Measurements from ENCODE around the gene BIRC7.
A peak's percentile ranks its signal among the peaks of the same experiment; 100 is the strongest.

The BIRC7 gene

GRCh38 chr20:63264519-63264918, 28.8 kb downstream of the BIRC7 start:
- H3K36me3 ChIP-seq (ENCODE audit: control insufficient read depth, insufficient read depth, low read length), result no peaks in the 10 kb centered on the region
- no peaks in the 10 kb centered on the region for H3K79me1 ChIP-seq (ENCODE audit: low read length)
- H3K18ac ChIP-seq (ENCODE audit: low read length), result no peak overlapping the region
- H4K8ac ChIP-seq (ENCODE audit: low read depth, low read length), result no peak overlapping the region
- H3K4me1 ChIP-seq (ENCODE audit: control insufficient read depth, low read depth, low read length), result no peaks in the 10 kb centered on the region
- no peak overlapping the region for H2BK120ac ChIP-seq (ENCODE audit: low read depth, low read length)
- H3K79me2 ChIP-seq (ENCODE audit: control insufficient read depth, insufficient read depth, low read length), result no peaks in the 10 kb centered on the region
- H3K4ac ChIP-seq (ENCODE audit: low read depth, low read length), result no peak overlapping the region
- no peak overlapping the region for H2AK5ac ChIP-seq (ENCODE audit: low read length)
- H3K4me3 ChIP-seq (ENCODE audit: low read length), result no peak overlapping the region
- H2BK15ac ChIP-seq (replicated peaks; ENCODE audit: low read depth), result no peak overlapping the region
- H3K9ac ChIP-seq (ENCODE audit: low read length), result no peak overlapping the region
- H3K27me3 ChIP-seq (ENCODE audit: insufficient read depth, low read length, poor library complexity), result no peaks in the 10 kb centered on the region
- no peak overlapping the region for H2BK5ac ChIP-seq (ENCODE audit: low read length)
- WGBS (ENCODE audit: extremely low coverage, insufficient coverage, low lambda C conversion rate), result no CpG with 5 or more reads among the region's 14 CpGs
- H3K4me2 ChIP-seq (ENCODE audit: low read length), result no peak overlapping the region
- no peak overlapping the region for H3K23ac ChIP-seq (ENCODE audit: low read length)
- no peak for DNase-seq
- no peak overlapping the region for H4K5ac ChIP-seq (ENCODE audit: low read length)
- H3K27ac ChIP-seq (ENCODE audit: low read depth, low read length), result no peak overlapping the region
- H3K56ac ChIP-seq (ENCODE audit: low read length), result no peak overlapping the region

GRCh38 chr20:63265891-63266515, 30.3 kb downstream of the BIRC7 start:
- H3K23ac ChIP-seq (ENCODE audit: low read length), result no peak overlapping the region
- no peak overlapping the region for H3K27ac ChIP-seq (ENCODE audit: low read depth, low read length)
- H2BK5ac ChIP-seq (ENCODE audit: low read length), result no peak overlapping the region
- no peak overlapping the region for H2BK120ac ChIP-seq (ENCODE audit: low read depth, low read length)
- H3K4ac ChIP-seq (ENCODE audit: low read depth, low read length), result no peak overlapping the region
- H3K9ac ChIP-seq (ENCODE audit: low read length), result no peak overlapping the region
- DNase-seq, result no peak
- H2AK5ac ChIP-seq (ENCODE audit: low read length), result no peak overlapping the region
- H3K4me3 ChIP-seq (ENCODE audit: low read length), result no peak overlapping the region
- H3K56ac ChIP-seq (ENCODE audit: low read length), result no peak overlapping the region
- no peak overlapping the region for H2BK15ac ChIP-seq (replicated peaks; ENCODE audit: low read depth)
- WGBS (ENCODE audit: extremely low coverage, insufficient coverage, low lambda C conversion rate), result no CpG with 5 or more reads among the region's 12 CpGs
- H4K5ac ChIP-seq (ENCODE audit: low read length), result no peak overlapping the region
- no peaks in the 10 kb centered on the region for H3K36me3 ChIP-seq (ENCODE audit: control insufficient read depth, insufficient read depth, low read length)
- H3K4me1 ChIP-seq (ENCODE audit: control insufficient read depth, low read depth, low read length), result no peaks in the 10 kb centered on the region
- no peak overlapping the region for H4K8ac ChIP-seq (ENCODE audit: low read depth, low read length)
- no peaks in the 10 kb centered on the region for H3K79me1 ChIP-seq (ENCODE audit: low read length)
- H3K27me3 ChIP-seq (ENCODE audit: insufficient read depth, low read length, poor library complexity), result no peaks in the 10 kb centered on the region
- no peak overlapping the region for H3K4me2 ChIP-seq (ENCODE audit: low read length)
- H3K18ac ChIP-seq (ENCODE audit: low read length), result no peak overlapping the region
- no peaks in the 10 kb centered on the region for H3K79me2 ChIP-seq (ENCODE audit: control insufficient read depth, insufficient read depth, low read length)

DNA sequence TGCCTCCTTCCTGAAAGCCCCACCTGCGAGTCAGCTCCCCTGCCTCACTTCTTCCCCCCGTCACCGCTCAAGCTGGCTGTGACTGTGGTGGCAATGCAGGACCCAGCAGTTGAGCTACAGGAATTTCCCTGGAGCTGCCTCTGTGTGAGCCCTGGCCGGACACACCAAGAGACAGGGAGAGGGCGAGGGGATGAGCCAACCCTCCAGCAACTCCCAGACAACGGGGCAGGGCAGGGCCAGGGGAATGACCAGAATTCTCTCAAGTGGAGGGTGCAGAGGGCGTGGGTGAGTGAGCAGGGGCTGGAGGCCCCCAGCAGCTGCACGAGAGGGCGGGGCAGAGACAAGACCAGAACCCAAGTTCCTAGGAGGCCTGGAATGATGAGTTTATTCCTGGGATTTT, 32.0 kb downstream of the BIRC7 start:
- no peaks in the 10 kb centered on the region for H3K36me3 ChIP-seq (ENCODE audit: control insufficient read depth, insufficient read depth, low read length)
- no peaks in the 10 kb centered on the region for H3K79me2 ChIP-seq (ENCODE audit: control insufficient read depth, insufficient read depth, low read length)
- no peak overlapping the region for H2BK15ac ChIP-seq (replicated peaks; ENCODE audit: low read depth)
- no peak overlapping the region for H3K56ac ChIP-seq (ENCODE audit: low read length)
- H3K9ac ChIP-seq (ENCODE audit: low read length), result no peak overlapping the region
- H2BK5ac ChIP-seq (ENCODE audit: low read length), result no peak overlapping the region
- no peak for DNase-seq
- H3K27ac ChIP-seq (ENCODE audit: low read depth, low read length), result no peak overlapping the region
- no peaks in the 10 kb centered on the region for H3K4me1 ChIP-seq (ENCODE audit: control insufficient read depth, low read depth, low read length)
- H4K8ac ChIP-seq (ENCODE audit: low read depth, low read length), result no peak overlapping the region
- H3K23ac ChIP-seq (ENCODE audit: low read length), result no peak overlapping the region
- H3K79me1 ChIP-seq (ENCODE audit: low read length), result no peaks in the 10 kb centered on the region
- WGBS (ENCODE audit: extremely low coverage, insufficient coverage, low lambda C conversion rate), result no CpG with 5 or more reads among the region's 9 CpGs
- H3K4me3 ChIP-seq (ENCODE audit: low read length), result no peak overlapping the region
- no peak overlapping the region for H3K4me2 ChIP-seq (ENCODE audit: low read length)
- no peak overlapping the region for H4K5ac ChIP-seq (ENCODE audit: low read length)
- H3K27me3 ChIP-seq (ENCODE audit: insufficient read depth, low read length, poor library complexity), result no peaks in the 10 kb centered on the region
- no peak overlapping the region for H3K18ac ChIP-seq (ENCODE audit: low read length)
- H2AK5ac ChIP-seq (ENCODE audit: low read length), result no peak overlapping the region
- no peak overlapping the region for H3K4ac ChIP-seq (ENCODE audit: low read depth, low read length)
- H2BK120ac ChIP-seq (ENCODE audit: low read depth, low read length), result no peak overlapping the region

- Histone ChIP-seq H3K4ac (ENCODE audit: low read depth, low read length) (no peak overlapping the region), H3K36me3 (ENCODE audit: control insufficient read depth, insufficient read depth, low read length) (no peaks in the 10 kb centered on the region), H2BK5ac (ENCODE audit: low read length) (no peak overlapping the region), H3K79me2 (ENCODE audit: control insufficient read depth, insufficient read depth, low read length) (peaks cover 5% of the 10 kb centered on the region), H3K23ac (ENCODE audit: low read length) (no peak overlapping the region), H3K4me2 (ENCODE audit: low read length) (no peak overlapping the region), H4K8ac (ENCODE audit: low read depth, low read length) (no peak overlapping the region), H2AK5ac (ENCODE audit: low read length) (no peak overlapping the region), H4K5ac (ENCODE audit: low read length) (no peak overlapping the region), H3K56ac (ENCODE audit: low read length) (no peak overlapping the region), H3K4me3 (ENCODE audit: low read length) (no peak overlapping the region), H3K9ac (ENCODE audit: low read length) (no peak overlapping the region), H3K4me1 (ENCODE audit: control insufficient read depth, low read depth, low read length) (no peaks in the 10 kb centered on the region), H3K27me3 (ENCODE audit: insufficient read depth, low read length, poor library complexity) (no peaks in the 10 kb centered on the region), H3K79me1 (ENCODE audit: low read length) (no peaks in the 10 kb centered on the region), H2BK120ac (ENCODE audit: low read depth, low read length) (no peak overlapping the region), H3K18ac (ENCODE audit: low read length) (no peak overlapping the region), H3K27ac (ENCODE audit: low read depth, low read length) (no peak overlapping the region), H2BK15ac (replicated peaks; ENCODE audit: low read depth) (no peak overlapping the region)
- WGBS (ENCODE audit: extremely low coverage, insufficient coverage, low lambda C conversion rate), result no CpG with 5 or more reads among the region's 7 CpGs
- DNase-seq, result no peak
Measured at GRCh38 chr20:63268256-63268655, 32.6 kb downstream of the BIRC7 start.

GRCh38 chr20:63268671-63269439, 33.1 kb downstream of the BIRC7 start:
- no peak overlapping the region for H2BK15ac ChIP-seq (replicated peaks; ENCODE audit: low read depth)
- peak; percentile 45 for DNase-seq
- no peak overlapping the region for H4K8ac ChIP-seq (ENCODE audit: low read depth, low read length)
- H2BK120ac ChIP-seq (ENCODE audit: low read depth, low read length), result no peak overlapping the region
- no peak overlapping the region for H3K23ac ChIP-seq (ENCODE audit: low read length)
- H2BK5ac ChIP-seq (ENCODE audit: low read length), result no peak overlapping the region
- peaks cover 4% of the 10 kb centered on the region for H3K79me1 ChIP-seq (ENCODE audit: low read length)
- H3K4me1 ChIP-seq (ENCODE audit: control insufficient read depth, low read depth, low read length), result peaks cover 2% of the 10 kb centered on the region
- H3K4me3 ChIP-seq (ENCODE audit: low read length), result no peak overlapping the region
- H3K27me3 ChIP-seq (ENCODE audit: insufficient read depth, low read length, poor library complexity), result no peaks in the 10 kb centered on the region
- H3K18ac ChIP-seq (ENCODE audit: low read length), result no peak overlapping the region
- no peak overlapping the region for H2AK5ac ChIP-seq (ENCODE audit: low read length)
- H3K4ac ChIP-seq (ENCODE audit: low read depth, low read length), result no peak overlapping the region
- no CpG with 5 or more reads among the region's 18 CpGs for WGBS (ENCODE audit: extremely low coverage, insufficient coverage, low lambda C conversion rate)
- no peak overlapping the region for H3K27ac ChIP-seq (ENCODE audit: low read depth, low read length)
- no peaks in the 10 kb centered on the region for H3K36me3 ChIP-seq (ENCODE audit: control insufficient read depth, insufficient read depth, low read length)
- H3K9ac ChIP-seq (ENCODE audit: low read length), result no peak overlapping the region
- no peak overlapping the region for H4K5ac ChIP-seq (ENCODE audit: low read length)
- H3K4me2 ChIP-seq (ENCODE audit: low read length), result no peak overlapping the region
- peaks cover 11% of the 10 kb centered on the region for H3K79me2 ChIP-seq (ENCODE audit: control insufficient read depth, insufficient read depth, low read length)
- H3K56ac ChIP-seq (ENCODE audit: low read length), result no peak overlapping the region
